ENCODE data around the gene PLA2G6.
"Not testable (repeated sequence)": the region's sequence is repeated elsewhere in the genome, so short reads cannot be mapped to it uniquely, and the experiment has no call there.

PLA2G6 gene

GRCh38 chr22:38148245-38148644 lies 33.4 kb downstream of the PLA2G6 start:
- Histone ChIP-seq H3K4me3 (no peak overlapping the region), H3K27ac (no peak overlapping the region)
- DNase-seq (ENCODE audit: low spot score) = no peak
- TF ChIP-seq CTCF (IDR thresholded peaks at IDR 0.05) = no peak

GRCh38 chr22:38146166-38146565 lies 35.5 kb downstream of the PLA2G6 start:
- not testable (repeated sequence) for DNase-seq (ENCODE audit: low spot score); H3K4me3 ChIP-seq; H3K27ac ChIP-seq

GRCh38 chr22:38144025-38144405 lies 37.6 kb downstream of the PLA2G6 start:
- TF ChIP-seq CTCF (IDR thresholded peaks at IDR 0.05) = no peak
- DNase-seq (ENCODE audit: low spot score) = peak; percentile 53
- Histone ChIP-seq H3K4me3 (no peak overlapping the region), H3K27ac (no peak overlapping the region)

GRCh38 chr22:38142606-38143005 lies 39.0 kb downstream of the PLA2G6 start:
- TF ChIP-seq CTCF (IDR thresholded peaks at IDR 0.05) = no peak
- DNase-seq (ENCODE audit: low spot score) = peak; percentile 35
- Histone ChIP-seq H3K4me3 (no peak overlapping the region), H3K27ac (no peak overlapping the region)

- DNase-seq (ENCODE audit: low spot score) = peak; percentile 41
- Histone ChIP-seq H3K27ac (no peak overlapping the region), H3K4me3 (no peak overlapping the region)
- TF ChIP-seq CTCF (IDR thresholded peaks at IDR 0.05) = no peak
Observed at GRCh38 chr22:38141217-38141973, 40.2 kb downstream of the PLA2G6 start.

GRCh38 chr22:38139901-38140300 lies 41.7 kb downstream of the PLA2G6 start:
- peak; percentile 62 for DNase-seq (ENCODE audit: low spot score)
- no peak for TF ChIP-seq CTCF (IDR thresholded peaks at IDR 0.05)
- H3K4me3 ChIP-seq = no peak overlapping the region
- no peak overlapping the region for H3K27ac ChIP-seq

GRCh38 chr22:38138961-38139360 lies 42.7 kb downstream of the PLA2G6 start:
- DNase-seq (ENCODE audit: low spot score) = peak; percentile 58
- TF ChIP-seq CTCF (IDR thresholded peaks at IDR 0.05) = no peak
- no peak overlapping the region for H3K27ac ChIP-seq
- H3K4me3 ChIP-seq = no peak overlapping the region
